Gastrocnemius medialis (tissue), 4 donors: ENCODE results near the gene RPS27L.

Source experiments
- CTCF ChIP-seq, 5 experiments: fragments of 450-650 bp in 3 of 5; fragments of 200-600 bp in 2 of 5; sonication (generic) in 2 of 5; IDR thresholded peaks in 4 of 5; conservative IDR thresholded peaks in 1 of 5; 1 replicate in 4 of 5; 2 replicates in 1 of 5; pipeline ENCODE4 v1.5.1; 2016 to 2019; ENCODE audit warnings: antibody characterized with exemption in 5 of 5, mild to moderate bottlenecking in 3 of 5, moderate library complexity in 3 of 5
- POLR2A ChIP-seq, 2 donors: fragments of 450-650 bp; IDR thresholded peaks; one replicate each; pipeline ENCODE4 v1.6.1; 2017; ENCODE audit warnings: antibody characterized with exemption in 2 of 2, mild to moderate bottlenecking in 2 of 2, moderate library complexity in 2 of 2

- TF ChIP-seq CTCF (IDR thresholded peaks at IDR 0.05 in 4 of 5, conservative IDR thresholded peaks at IDR 0.05 in 1 of 5), result no peak
- TF ChIP-seq POLR2A (IDR thresholded peaks at IDR 0.05), result no peak
These were observed 47.8 kb downstream of the RPS27L start for GRCh38 chr15:63109498-63109897.
